ENCODE data around the gene MICAL2.

Gene MICAL2

DNA sequence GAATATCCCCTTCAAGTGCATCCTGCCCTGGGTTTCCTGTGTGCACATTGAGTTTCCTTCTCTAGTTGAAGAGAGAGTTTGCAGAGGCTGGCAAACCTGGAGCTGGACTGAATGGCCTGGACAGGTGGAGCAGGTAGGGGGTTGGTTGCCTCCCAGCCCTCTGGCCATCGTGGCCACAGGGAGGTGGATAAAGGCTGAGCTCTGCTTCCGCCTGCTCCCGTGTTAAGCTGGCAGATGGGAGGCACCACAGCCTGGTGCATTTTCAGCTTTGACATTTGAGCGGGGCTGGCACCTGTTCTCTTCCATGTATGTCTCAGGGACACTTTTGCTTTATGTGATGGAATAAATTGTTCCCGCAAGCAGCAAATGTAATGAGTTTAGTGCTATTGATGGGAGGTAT lies 11.1 kb downstream of the MICAL2 start (continued):
- TF ChIP-seq ZNF571 (tag by site-specific recombination; IDR thresholded peaks at IDR 0.05), result no peak
- TF ChIP-seq ZBTB7A (tag by site-specific recombination; IDR thresholded peaks at IDR 0.05; ENCODE audit: low read depth), result no peak
- TF ChIP-seq, protein P1, sequence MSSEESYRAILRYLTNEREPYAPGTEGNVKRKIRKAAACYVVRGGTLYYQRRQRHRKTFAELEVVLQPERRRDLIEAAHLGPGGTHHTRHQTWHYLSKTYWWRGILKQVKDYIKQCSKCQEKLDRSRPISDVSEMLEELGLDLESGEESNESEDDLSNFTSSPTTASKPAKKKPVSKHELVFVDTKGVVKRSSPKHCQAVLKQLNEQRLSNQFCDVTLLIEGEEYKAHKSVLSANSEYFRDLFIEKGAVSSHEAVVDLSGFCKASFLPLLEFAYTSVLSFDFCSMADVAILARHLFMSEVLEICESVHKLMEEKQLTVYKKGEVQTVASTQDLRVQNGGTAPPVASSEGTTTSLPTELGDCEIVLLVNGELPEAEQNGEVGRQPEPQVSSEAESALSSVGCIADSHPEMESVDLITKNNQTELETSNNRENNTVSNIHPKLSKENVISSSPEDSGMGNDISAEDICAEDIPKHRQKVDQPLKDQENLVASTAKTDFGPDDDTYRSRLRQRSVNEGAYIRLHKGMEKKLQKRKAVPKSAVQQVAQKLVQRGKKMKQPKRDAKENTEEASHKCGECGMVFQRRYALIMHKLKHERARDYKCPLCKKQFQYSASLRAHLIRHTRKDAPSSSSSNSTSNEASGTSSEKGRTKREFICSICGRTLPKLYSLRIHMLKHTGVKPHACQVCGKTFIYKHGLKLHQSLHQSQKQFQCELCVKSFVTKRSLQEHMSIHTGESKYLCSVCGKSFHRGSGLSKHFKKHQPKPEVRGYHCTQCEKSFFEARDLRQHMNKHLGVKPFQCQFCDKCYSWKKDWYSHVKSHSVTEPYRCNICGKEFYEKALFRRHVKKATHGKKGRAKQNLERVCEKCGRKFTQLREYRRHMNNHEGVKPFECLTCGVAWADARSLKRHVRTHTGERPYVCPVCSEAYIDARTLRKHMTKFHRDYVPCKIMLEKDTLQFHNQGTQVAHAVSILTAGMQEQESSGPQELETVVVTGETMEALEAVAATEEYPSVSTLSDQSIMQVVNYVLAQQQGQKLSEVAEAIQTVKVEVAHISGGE (tag by site-specific recombination; conservative IDR thresholded peaks at IDR 0.05; ENCODE audit: low read depth), result no peak
- TF ChIP-seq ZSCAN30 (tag by site-specific recombination; IDR thresholded peaks at IDR 0.05), result no peak
- TF ChIP-seq ZNF362 (tag by site-specific recombination; IDR thresholded peaks at IDR 0.05), result no peak

- Histone ChIP-seq H3K36me3 (ENCODE audit: control insufficient read depth in 2 of 2, insufficient read depth in 1 of 2, low read length in 2 of 2) (no peaks in the 10 kb centered on the region), H3K9me3 (ENCODE audit: control insufficient read depth, insufficient read depth, low read depth, low read length) (no peaks in the 10 kb centered on the region), H3K27ac (ENCODE audit: extremely low read depth, low read depth, low read length) (no peak overlapping the region), H3K4me1 (ENCODE audit: control insufficient read depth, insufficient read depth, low read length) (no peaks in the 10 kb centered on the region), H3K4me3 (ENCODE audit: low read depth, low read length) (no peak overlapping the region)
- ChIA-PET CTCF (interaction anchor here (0.8 to 5.7 kb wide), 14 partner anchors 9 to 195 kb away, joined by 3 to 35 read pairs (median 4); partner anchors contain the start of gene MICAL2), POLR2A (no interaction called here)
- TF ChIP-seq GLIS1 (tag by site-specific recombination; IDR thresholded peaks at IDR 0.05) (no peak), ZNF19 (tag by site-specific recombination; IDR thresholded peaks at IDR 0.05; ENCODE audit: low read depth) (no peak), ZNF514 (tag by site-specific recombination; IDR thresholded peaks at IDR 0.05) (no peak), ZNF140 (tag by site-specific recombination; IDR thresholded peaks at IDR 0.05) (no peak)
- TF ChIP-seq, protein P2, sequence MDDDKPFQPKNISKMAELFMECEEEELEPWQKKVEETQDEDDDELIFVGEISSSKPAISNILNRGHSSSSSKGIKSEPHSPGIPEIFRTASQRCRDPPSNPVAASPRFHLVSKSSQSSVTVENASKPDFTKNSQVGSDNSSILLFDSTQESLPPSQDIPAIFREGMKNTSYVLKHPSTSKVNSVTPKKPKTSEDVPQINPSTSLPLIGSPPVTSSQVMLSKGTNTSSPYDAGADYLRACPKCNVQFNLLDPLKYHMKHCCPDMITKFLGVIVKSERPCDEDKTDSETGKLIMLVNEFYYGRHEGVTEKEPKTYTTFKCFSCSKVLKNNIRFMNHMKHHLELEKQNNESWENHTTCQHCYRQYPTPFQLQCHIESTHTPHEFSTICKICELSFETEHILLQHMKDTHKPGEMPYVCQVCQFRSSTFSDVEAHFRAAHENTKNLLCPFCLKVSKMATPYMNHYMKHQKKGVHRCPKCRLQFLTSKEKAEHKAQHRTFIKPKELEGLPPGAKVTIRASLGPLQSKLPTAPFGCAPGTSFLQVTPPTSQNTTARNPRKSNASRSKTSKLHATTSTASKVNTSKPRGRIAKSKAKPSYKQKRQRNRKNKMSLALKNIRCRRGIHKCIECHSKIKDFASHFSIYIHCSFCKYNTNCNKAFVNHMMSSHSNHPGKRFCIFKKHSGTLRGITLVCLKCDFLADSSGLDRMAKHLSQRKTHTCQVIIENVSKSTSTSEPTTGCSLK (tag by site-specific recombination; IDR thresholded peaks at IDR 0.05), result no peak
Measured at GRCh38 chr11:12122083-12122482, 11.7 kb downstream of the MICAL2 start.

DNA sequence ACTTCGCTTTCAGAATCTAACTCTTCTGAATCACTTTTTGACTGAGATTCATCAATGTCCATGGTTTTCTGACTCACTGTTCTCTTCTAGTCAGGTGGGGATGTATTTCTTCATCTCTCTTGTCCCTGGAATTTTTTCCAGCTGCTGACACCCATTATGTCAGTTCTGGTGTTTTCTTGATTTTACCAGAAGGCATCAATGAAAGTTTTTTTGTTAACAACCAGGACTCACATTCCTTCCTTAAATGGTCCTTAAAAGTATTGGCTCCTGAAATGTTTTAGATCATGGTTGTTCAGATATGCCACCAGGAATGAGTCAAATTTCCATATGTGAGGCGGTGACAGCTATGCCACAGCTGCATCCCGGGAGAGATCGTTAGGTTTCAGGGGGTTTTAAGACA lies 12.9 kb downstream of the MICAL2 start:
- no peaks in the 10 kb centered on the region for H3K9me3 ChIP-seq (ENCODE audit: control insufficient read depth, insufficient read depth, low read depth, low read length)
- ChIA-PET POLR2A (no interaction called here), CTCF (interaction anchor here (0.7 to 5.7 kb wide), 13 partner anchors 8 to 481 kb away, joined by 3 to 34 read pairs (median 4); no protein-coding TSS in a partner anchor)
- TF ChIP-seq ZNF610 (tag by site-specific recombination; IDR thresholded peaks at IDR 0.05; ENCODE audit: borderline replicate concordance), result no peak
- TF ChIP-seq, protein P3, sequence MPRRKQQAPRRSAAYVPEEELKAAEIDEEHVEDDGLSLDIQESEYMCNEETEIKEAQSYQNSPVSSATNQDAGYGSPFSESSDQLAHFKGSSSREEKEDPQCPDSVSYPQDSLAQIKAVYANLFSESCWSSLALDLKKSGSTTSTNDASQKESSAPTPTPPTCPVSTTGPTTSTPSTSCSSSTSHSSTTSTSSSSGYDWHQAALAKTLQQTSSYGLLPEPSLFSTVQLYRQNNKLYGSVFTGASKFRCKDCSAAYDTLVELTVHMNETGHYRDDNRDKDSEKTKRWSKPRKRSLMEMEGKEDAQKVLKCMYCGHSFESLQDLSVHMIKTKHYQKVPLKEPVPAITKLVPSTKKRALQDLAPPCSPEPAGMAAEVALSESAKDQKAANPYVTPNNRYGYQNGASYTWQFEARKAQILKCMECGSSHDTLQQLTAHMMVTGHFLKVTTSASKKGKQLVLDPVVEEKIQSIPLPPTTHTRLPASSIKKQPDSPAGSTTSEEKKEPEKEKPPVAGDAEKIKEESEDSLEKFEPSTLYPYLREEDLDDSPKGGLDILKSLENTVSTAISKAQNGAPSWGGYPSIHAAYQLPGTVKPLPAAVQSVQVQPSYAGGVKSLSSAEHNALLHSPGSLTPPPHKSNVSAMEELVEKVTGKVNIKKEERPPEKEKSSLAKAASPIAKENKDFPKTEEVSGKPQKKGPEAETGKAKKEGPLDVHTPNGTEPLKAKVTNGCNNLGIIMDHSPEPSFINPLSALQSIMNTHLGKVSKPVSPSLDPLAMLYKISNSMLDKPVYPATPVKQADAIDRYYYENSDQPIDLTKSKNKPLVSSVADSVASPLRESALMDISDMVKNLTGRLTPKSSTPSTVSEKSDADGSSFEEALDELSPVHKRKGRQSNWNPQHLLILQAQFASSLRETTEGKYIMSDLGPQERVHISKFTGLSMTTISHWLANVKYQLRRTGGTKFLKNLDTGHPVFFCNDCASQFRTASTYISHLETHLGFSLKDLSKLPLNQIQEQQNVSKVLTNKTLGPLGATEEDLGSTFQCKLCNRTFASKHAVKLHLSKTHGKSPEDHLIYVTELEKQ (tag by site-specific recombination; IDR thresholded peaks at IDR 0.05; ENCODE audit: borderline replicate concordance), result no peak
- no peak for TF ChIP-seq ZNF660 (tag by site-specific recombination; IDR thresholded peaks at IDR 0.05)
- TF ChIP-seq ZNF221 (tag by site-specific recombination; IDR thresholded peaks at IDR 0.05; ENCODE audit: borderline replicate concordance), result no peak
- H3K4me3 ChIP-seq (ENCODE audit: low read depth, low read length), result no peak overlapping the region
- H3K36me3 ChIP-seq (ENCODE audit: control insufficient read depth in 2 of 2, insufficient read depth in 1 of 2, low read length in 2 of 2), result no peaks in the 10 kb centered on the region
- no peak overlapping the region for H3K27ac ChIP-seq (ENCODE audit: extremely low read depth, low read depth, low read length)
- H3K4me1 ChIP-seq (ENCODE audit: control insufficient read depth, insufficient read depth, low read length), result no peaks in the 10 kb centered on the region

Measured in HEK293 (cell line).